Lower leg skin (tissue), 4 donors: ENCODE results near the gene DZIP1L. TPM values are rescaled to one million over a fixed set of nuclear protein-coding genes. Genes with fewer than 3 reads are reported as not detected.

ENCODE experiments used
- DNase-seq, 2 donors: peaks; one replicate each; pipeline ENCODE4 v3.0.0-alpha.2; 2019; ENCODE audit warnings: low spot score in 2 of 2
- H3K4me3 ChIP-seq: fragments of 200-600 bp; sonication (generic); 2 replicates; pipeline ENCODE4 v1.5.1; 2017; ENCODE audit warnings: mild to moderate bottlenecking, low read depth; ENCODE audit not compliant: poor library complexity, severe bottlenecking
- POLR2A ChIP-seq, 2 donors: fragments of 450-650 bp; IDR thresholded peaks; one replicate each; pipeline ENCODE4 v1.6.1; 2016 to 2017; ENCODE audit warnings: antibody characterized with exemption in 2 of 2, mild to moderate bottlenecking in 1 of 2, moderate library complexity in 1 of 2
- WGBS, 2 donors: methylation state at CpG; one replicate each; pipeline ENCODE4 v1.1.5; 2018; 5-methylcytosine and 5-hydroxymethylcytosine counted together
- intact Hi-C: fragments of 100-400 bp; cut with DNase I; formaldehyde crosslinking; loops from one replicate; pipeline ENCODE4 v1.15.0; 2023; ENCODE audit warnings: low total_unique reads
- total RNA-seq, 4 donors: library from RNA; depleted of rRNA; stranded (reverse); fragments of >200 nt; gene quantifications; one replicate each; pipeline ENCODE4 v1.1.0, GENCODE V29; 2016
- TF ChIP-seq, protein P1 (sequence below), 3 donors: fragments of 450-650 bp; IDR thresholded peaks; one replicate each; pipeline ENCODE4 v1.5.1; 2016; ENCODE audit warnings: antibody characterized with exemption in 3 of 3, mild to moderate bottlenecking in 3 of 3, moderate library complexity in 2 of 3

Gene DZIP1L
- total RNA-seq, 4 donors from 2014 or later: 10.9 to 45.0 (median 16.4) TPM

DNA sequence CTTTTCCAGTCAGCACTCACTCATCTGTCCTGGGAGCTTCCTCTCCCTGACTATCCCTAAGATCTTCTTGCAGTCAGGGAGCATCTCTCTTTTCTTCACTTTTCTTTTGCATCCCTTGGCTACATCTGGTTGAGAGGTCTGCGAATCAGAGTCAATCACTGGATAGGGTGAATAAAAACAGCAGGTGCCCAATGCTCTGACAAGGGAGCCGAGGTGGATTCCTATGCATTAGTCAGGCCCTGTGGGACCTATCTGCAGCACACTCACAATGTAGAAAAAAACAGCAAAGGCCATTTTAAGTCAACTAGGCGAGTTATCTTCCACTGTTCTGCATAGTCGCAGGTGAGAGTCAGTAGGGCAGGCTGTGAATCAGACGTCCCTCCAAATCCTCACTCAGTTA, 35.5 kb downstream of the DZIP1L start:
- DNase-seq: no peak
- TF ChIP-seq, protein P1, sequence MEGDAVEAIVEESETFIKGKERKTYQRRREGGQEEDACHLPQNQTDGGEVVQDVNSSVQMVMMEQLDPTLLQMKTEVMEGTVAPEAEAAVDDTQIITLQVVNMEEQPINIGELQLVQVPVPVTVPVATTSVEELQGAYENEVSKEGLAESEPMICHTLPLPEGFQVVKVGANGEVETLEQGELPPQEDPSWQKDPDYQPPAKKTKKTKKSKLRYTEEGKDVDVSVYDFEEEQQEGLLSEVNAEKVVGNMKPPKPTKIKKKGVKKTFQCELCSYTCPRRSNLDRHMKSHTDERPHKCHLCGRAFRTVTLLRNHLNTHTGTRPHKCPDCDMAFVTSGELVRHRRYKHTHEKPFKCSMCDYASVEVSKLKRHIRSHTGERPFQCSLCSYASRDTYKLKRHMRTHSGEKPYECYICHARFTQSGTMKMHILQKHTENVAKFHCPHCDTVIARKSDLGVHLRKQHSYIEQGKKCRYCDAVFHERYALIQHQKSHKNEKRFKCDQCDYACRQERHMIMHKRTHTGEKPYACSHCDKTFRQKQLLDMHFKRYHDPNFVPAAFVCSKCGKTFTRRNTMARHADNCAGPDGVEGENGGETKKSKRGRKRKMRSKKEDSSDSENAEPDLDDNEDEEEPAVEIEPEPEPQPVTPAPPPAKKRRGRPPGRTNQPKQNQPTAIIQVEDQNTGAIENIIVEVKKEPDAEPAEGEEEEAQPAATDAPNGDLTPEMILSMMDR (IDR thresholded peaks at IDR 0.05): no peak
- no peak for TF ChIP-seq POLR2A (IDR thresholded peaks at IDR 0.05)
- no peak overlapping the region for H3K4me3 ChIP-seq
- 89 to 96% methylated on average over 5 of the region's 5 CpGs for WGBS, 2 donors
- intact Hi-C loops: no loop called here

DNA sequence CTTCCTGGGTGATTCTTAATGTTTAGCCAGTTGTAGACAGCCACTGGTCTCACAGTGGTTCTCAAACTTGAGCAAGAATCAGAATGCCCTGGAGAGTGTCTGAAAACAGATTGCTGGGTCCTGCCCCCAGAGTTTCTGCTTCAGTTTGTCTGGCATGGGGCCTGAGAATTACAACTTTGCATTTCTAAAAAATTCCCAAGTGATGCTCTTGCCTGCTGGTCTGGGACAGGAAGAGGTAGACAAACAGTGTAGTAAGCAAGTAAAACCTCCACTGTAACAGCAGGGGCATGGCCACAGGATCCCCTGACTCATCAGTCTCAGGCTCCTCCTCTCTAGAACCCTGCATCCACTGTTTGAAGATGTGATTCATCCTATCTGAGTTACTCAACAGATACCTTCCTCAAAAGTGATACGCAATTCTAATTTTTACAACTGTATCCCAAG, 36.5 kb downstream of the DZIP1L start:
- 77 to 84% methylated on average over 1 of the region's 1 CpG for WGBS, 2 donors

DNA sequence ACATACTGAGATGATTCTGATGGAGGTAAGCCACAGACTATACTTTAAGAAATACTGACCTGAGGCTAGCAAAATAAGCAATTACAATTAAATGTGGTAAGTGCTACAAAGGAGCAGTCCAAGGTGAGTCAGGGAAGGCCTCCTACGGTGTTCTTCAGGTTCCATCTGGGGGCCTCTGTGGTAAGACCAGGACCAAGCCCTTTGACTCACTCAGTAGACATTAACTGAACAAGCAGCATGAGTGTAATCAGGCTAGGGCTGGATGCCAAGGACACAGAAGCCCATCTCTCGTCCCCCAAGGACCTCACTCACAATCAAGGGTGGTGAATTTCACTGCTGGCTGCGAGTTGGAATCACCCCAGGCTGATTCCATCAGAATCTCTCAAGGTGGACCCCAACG, 37.3 kb downstream of the DZIP1L start:
- no peak for DNase-seq
- TF ChIP-seq, protein P1 (IDR thresholded peaks at IDR 0.05): no peak
- no peak for TF ChIP-seq POLR2A (IDR thresholded peaks at IDR 0.05)

More for the DNA sequence above, 36.5 kb downstream of the DZIP1L start:
- no peak for TF ChIP-seq POLR2A (IDR thresholded peaks at IDR 0.05)
- TF ChIP-seq, protein P1 (IDR thresholded peaks at IDR 0.05): no peak
- intact Hi-C loops: no loop called here
- no peak for DNase-seq
- no peak overlapping the region for H3K4me3 ChIP-seq

DNA sequence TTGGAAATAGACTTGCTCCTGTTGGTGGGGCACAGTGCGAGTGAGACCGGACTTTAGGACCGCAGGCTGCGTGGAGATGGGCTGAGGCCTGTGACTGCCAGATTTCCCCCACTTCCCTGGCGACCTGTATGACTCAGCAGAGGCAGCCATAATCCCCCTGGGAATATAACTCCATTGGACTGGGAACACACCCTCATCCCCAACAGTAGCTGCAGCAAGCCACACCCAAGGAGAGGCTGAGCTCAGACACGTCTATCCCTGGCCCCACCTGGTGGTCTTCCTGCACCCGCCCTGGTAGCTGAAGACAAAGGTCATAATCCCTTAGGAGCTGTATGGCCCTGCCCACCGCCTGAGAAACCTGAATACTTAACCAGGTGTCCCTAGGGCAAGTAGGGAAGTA, 42.6 kb downstream of the DZIP1L start:
- peak in 1 of 2 donors; percentile 74 for DNase-seq
- no peak for TF ChIP-seq POLR2A (IDR thresholded peaks at IDR 0.05)
- TF ChIP-seq, protein P1 (IDR thresholded peaks at IDR 0.05): no peak
- WGBS, 2 donors: 74 to 77% methylated on average over 8 of the region's 8 CpGs
- H3K4me3 ChIP-seq: no peak overlapping the region
- intact Hi-C loops: no loop called here

More for the DNA sequence above, 37.3 kb downstream of the DZIP1L start:
- 85 to 87% methylated on average over 4 of the region's 4 CpGs for WGBS, 2 donors
- intact Hi-C loops: no loop called here
- no peak overlapping the region for H3K4me3 ChIP-seq

DNA sequence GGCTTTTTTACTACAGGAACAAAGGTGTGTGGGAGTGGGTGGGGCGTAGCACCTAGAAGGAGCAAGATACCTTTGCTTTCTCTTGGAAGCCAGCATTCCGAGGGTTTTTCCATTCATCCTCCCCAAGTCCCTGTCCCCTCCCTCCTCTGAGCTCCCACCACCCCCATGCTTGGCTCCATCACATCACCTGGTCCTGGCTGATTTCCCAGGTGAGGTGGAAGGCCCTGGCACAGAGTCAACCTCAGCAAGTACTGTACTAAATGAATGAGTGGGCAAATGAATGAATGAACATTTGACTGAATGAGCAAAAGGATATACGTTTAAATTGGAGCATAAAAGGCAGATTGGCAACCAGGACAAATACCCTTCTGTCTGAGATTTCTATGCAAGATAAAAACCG, 45.4 kb downstream of the DZIP1L start:
- no peak for DNase-seq
- no peak overlapping the region for H3K4me3 ChIP-seq
- intact Hi-C loops: no loop called here
- TF ChIP-seq, protein P1 (IDR thresholded peaks at IDR 0.05): no peak
- no peak for TF ChIP-seq POLR2A (IDR thresholded peaks at IDR 0.05)
- 68 to 73% methylated on average over 4 of the region's 4 CpGs for WGBS, 2 donors

DNA sequence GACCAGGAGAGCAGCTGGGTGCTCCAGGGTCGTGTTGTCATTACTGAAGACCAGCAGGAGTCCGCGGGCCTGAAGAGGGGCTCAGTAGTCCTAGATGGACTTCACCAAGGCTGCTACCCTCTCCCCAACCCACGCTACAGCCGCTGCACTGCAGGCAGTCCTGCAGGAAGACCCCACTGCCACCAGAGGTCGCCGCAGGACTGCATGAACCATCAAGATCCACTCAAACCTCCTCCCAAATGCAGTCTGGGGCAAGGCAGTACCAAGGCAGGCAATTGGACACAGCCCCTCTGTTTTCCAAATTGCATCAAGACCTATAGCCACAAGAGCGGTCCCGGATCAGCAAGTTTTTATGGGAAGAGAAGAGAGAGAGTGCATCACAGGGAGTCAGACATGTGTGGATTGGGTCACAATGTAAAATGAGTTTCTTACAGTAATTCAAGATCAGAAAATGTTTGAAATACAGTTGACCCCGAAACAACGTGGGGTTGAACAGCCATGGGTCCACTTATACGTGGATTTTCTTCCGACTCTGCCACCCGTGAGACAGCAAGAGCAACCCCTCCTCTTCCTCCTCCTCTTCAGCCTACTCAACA, 46.7 kb downstream of the DZIP1L start:
- intact Hi-C loops: loop anchor here (5.0 kb wide), 1 partner anchor 54 kb away; no protein-coding TSS in a partner anchor
- TF ChIP-seq, protein P1 (IDR thresholded peaks at IDR 0.05): peak in 1 of 3 donors; percentile 79
- TF ChIP-seq POLR2A (IDR thresholded peaks at IDR 0.05): no peak
- DNase-seq: peak; percentile 60 to 95
- WGBS, 2 donors: 28 to 47% methylated on average over 11 to 14 of the region's 14 CpGs
- H3K4me3 ChIP-seq: no peak overlapping the region
